IMR-90 (cell line): ENCODE results near the gene ANTXR2. TPM values are rescaled to one million over a fixed set of nuclear protein-coding genes. Genes with fewer than 3 reads are reported as not detected.

Experiments
- ATAC-seq: fragments of 200-7000 bp; cut with Tn5 transposase; 2 replicates; pipeline ENCODE4 v1.9.1; 2020; ENCODE audit warnings: low read depth, mild to moderate bottlenecking, moderate library complexity
- BruUV-seq: library from RNA; stranded (reverse); fragments of 400-500 nt; replicated peaks from 2 replicates; lab custom pipeline; 2021; lab: Mats Ljungman, UMichigan
- CTCF ChIA-PET: fragments of 300-600 bp; formaldehyde crosslinking; extraction: SDS; loops from one replicate; lab custom pipeline; 2021; ENCODE audit warnings: antibody characterized with exemption; lab: Yijun Ruan, JAX
- POLR2A ChIA-PET: fragments of 300-600 bp; sonication (Branson Sonifier 250); formaldehyde crosslinking; loops from one replicate; lab custom pipeline; 2022; ENCODE audit warnings: antibody characterized with exemption; ENCODE audit not compliant: unreplicated experiment; lab: Charles Lee
- DNase-seq: peaks from one replicate; pipeline ENCODE4 v3.0.0; 2013
- H2AFZ ChIP-seq: replicated peaks from 2 replicates; pipeline ENCODE3; 2013; ENCODE audit warnings: low read length, mild to moderate bottlenecking; ENCODE audit not compliant: poor library complexity
- H2AK5ac ChIP-seq: 2 replicates; pipeline ENCODE4 v1.6.1; 2013; ENCODE audit warnings: low read depth, low read length, inconsistent platforms
- H2AK9ac ChIP-seq: replicated peaks from 2 replicates; pipeline ENCODE3; 2013; ENCODE audit warnings: mild to moderate bottlenecking, low read depth, low read length, moderate library complexity; ENCODE audit not compliant: poor library complexity
- H2BK120ac ChIP-seq: 2 replicates; pipeline ENCODE4 v1.6.1; 2013; ENCODE audit warnings: low read depth, low read length, inconsistent platforms
- H2BK15ac ChIP-seq: 3 replicates; pipeline ENCODE4 v1.6.1; 2013; ENCODE audit warnings: low read depth, low read length, inconsistent platforms
- H2BK20ac ChIP-seq: 2 replicates; pipeline ENCODE4 v1.6.1; 2013; ENCODE audit warnings: low read depth, mild to moderate bottlenecking, inconsistent platforms, low read length, moderate library complexity
- H2BK5ac ChIP-seq: 2 replicates; pipeline ENCODE4 v1.6.1; 2013; ENCODE audit warnings: mild to moderate bottlenecking, low read depth, low read length, inconsistent platforms; ENCODE audit not compliant: poor library complexity, severe bottlenecking
- H3K14ac ChIP-seq: replicated peaks from 2 replicates; pipeline ENCODE4 v1.6.1; 2013; ENCODE audit warnings: low read depth, low read length, inconsistent platforms
- H3K18ac ChIP-seq: 2 replicates; pipeline ENCODE4 v1.6.1; 2013; ENCODE audit warnings: low read depth, low read length, control low read depth
- H3K23ac ChIP-seq: 2 replicates; pipeline ENCODE4 v1.6.1; 2013; ENCODE audit warnings: low read depth, low read length, inconsistent platforms
- H3K27ac ChIP-seq: 2 replicates; pipeline ENCODE4 v1.5.1; 2013; ENCODE audit warnings: mild to moderate bottlenecking, control low read depth, low read length; ENCODE audit not compliant: insufficient read depth
- H3K27me3 ChIP-seq: 2 replicates; pipeline ENCODE4 v1.6.1; 2013; ENCODE audit warnings: low read length; ENCODE audit not compliant: control insufficient read depth, insufficient read depth
- H3K36me3 ChIP-seq: 2 replicates; pipeline ENCODE4 v1.6.1; 2013; ENCODE audit warnings: low read length, mixed read lengths; ENCODE audit not compliant: control insufficient read depth, insufficient read depth
- H3K4ac ChIP-seq: 2 replicates; pipeline ENCODE4 v1.6.1; 2013; ENCODE audit warnings: low read depth, low read length, inconsistent platforms
- H3K4me1 ChIP-seq: 2 replicates; pipeline ENCODE4 v1.6.1; 2013; ENCODE audit warnings: low read length, mixed read lengths; ENCODE audit not compliant: control insufficient read depth, insufficient read depth
- H3K4me2 ChIP-seq: 2 replicates; pipeline ENCODE4 v1.6.1; 2013; ENCODE audit warnings: low read depth, mild to moderate bottlenecking, control low read depth, low read length, moderate library complexity
- H3K4me3 ChIP-seq: 2 replicates; pipeline ENCODE4 v1.5.1; 2013; ENCODE audit warnings: low read depth, mild to moderate bottlenecking, control low read depth, low read length, moderate library complexity; ENCODE audit not compliant: insufficient read depth
- H3K56ac ChIP-seq: 2 replicates; pipeline ENCODE4 v1.6.1; 2013; ENCODE audit warnings: low read length, inconsistent platforms; ENCODE audit not compliant: insufficient read depth; ENCODE audit errors: extremely low read depth
- H3K79me1 ChIP-seq, 2 experiments: 2 replicates each; pipeline ENCODE4 v1.6.1; 2013; ENCODE audit warnings: low read length in 2 of 2, inconsistent platforms in 1 of 2, low read depth in 1 of 2
- H3K9ac ChIP-seq: 2 replicates; pipeline ENCODE4 v1.6.1; 2013; ENCODE audit warnings: low read depth, low read length, control low read depth
- H3K9me1 ChIP-seq: 2 replicates; pipeline ENCODE4 v1.6.1; 2013; ENCODE audit warnings: low read length, inconsistent platforms; ENCODE audit not compliant: insufficient read depth
- H3K9me3 ChIP-seq: 2 replicates; pipeline ENCODE4 v1.6.1; 2013; ENCODE audit warnings: low read length; ENCODE audit not compliant: control insufficient read depth, insufficient read depth
- H4K20me1 ChIP-seq: 2 replicates; pipeline ENCODE4 v1.6.1; 2013; ENCODE audit warnings: low read length, inconsistent platforms; ENCODE audit not compliant: insufficient read depth
- H4K5ac ChIP-seq: 2 replicates; pipeline ENCODE4 v1.6.1; 2013; ENCODE audit warnings: mild to moderate bottlenecking, low read depth, low read length, control low read depth
- H4K8ac ChIP-seq, 2 experiments: 2 replicates each; pipeline ENCODE4 v1.6.1; 2013; ENCODE audit warnings: low read depth in 2 of 2, low read length in 2 of 2, control low read depth in 1 of 2, inconsistent platforms in 1 of 2
- H4K91ac ChIP-seq: 2 replicates; pipeline ENCODE4 v1.6.1; 2013; ENCODE audit warnings: low read depth, low read length, inconsistent platforms; ENCODE audit not compliant: insufficient read depth
- CEBPB ChIP-seq: IDR thresholded peaks from 2 replicates; pipeline ENCODE4 v1.6.1; 2012; ENCODE audit warnings: low read depth, low read length, improper control_type of control experiment
- ELK1 ChIP-seq: fragments of 150-350 bp; IDR thresholded peaks from 2 replicates; pipeline ENCODE4 v1.6.1; 2016; ENCODE audit warnings: low read depth, mild to moderate bottlenecking, low read length, moderate library complexity, borderline replicate concordance
- WGBS, 2 experiments: methylation state at CpG; one replicate each; pipeline versions ENCODE4 v1.1.5 to v1.1.7; 2013; ENCODE audit warnings: missing lambda C conversion rate in 2 of 2; ENCODE audit not compliant: insufficient read length in 1 of 2; ENCODE audit errors: extremely low coverage in 2 of 2; 5-methylcytosine and 5-hydroxymethylcytosine counted together
- dilution Hi-C: fragments of 300-500 bp; cut with HindIII; formaldehyde crosslinking; loops from one replicate; pipeline ENCODE4 v1.14.3; 2018; ENCODE audit warnings: low sequenced_read_pairs; ENCODE audit not compliant: unreplicated experiment
- in situ Hi-C: fragments of 300-500 bp; cut with MboI; formaldehyde crosslinking; loops from 3 replicates; pipeline ENCODE4 v1.14.3; 2019; ENCODE audit warnings: low sequenced_read_pairs, inconsistent platforms, mixed read lengths
- intact Hi-C: fragments of 100-400 bp; cut with micrococcal nuclease; formaldehyde crosslinking; loops from 2 replicates; pipeline ENCODE4 v1.10.0; 2022
- polyA plus RNA-seq, 3 experiments: library from polyadenylated mRNA; depleted of rRNA; stranded (reverse); fragments of >200 nt; gene quantifications; 2 replicates each; pipeline ENCODE4 v1.2.3, GENCODE V29; 2012; ENCODE audit warnings: low replicate concordance in 1 of 3
- total RNA-seq: library from RNA; depleted of rRNA; stranded (reverse); fragments of >200 nt; gene quantifications from 2 replicates; pipeline ENCODE4 v1.2.3, GENCODE V29; 2012

Gene ANTXR2
- total and polyA plus RNA-seq, 2 of the 4 experiments (the other 2 are of a cell fraction): 46.8 to 88.5 TPM

GRCh38 chr4:80036949-80037685 lies 35.9 kb downstream of the ANTXR2 start:
- no peak overlapping the region for H3K56ac ChIP-seq
- BruUV-seq: no TSS peak
- DNase-seq: peak; percentile 77
- H2BK120ac ChIP-seq: no peak overlapping the region
- no peak overlapping the region; the same call in 1 of the 2 replicates for H3K4ac ChIP-seq
- intact Hi-C loops (loop anchor here (1.0 kb wide), 1 partner anchor 26 kb away; no protein-coding TSS in a partner anchor), in situ Hi-C loops (no loop called here), dilution Hi-C loops (no loop called here)
- peak overlapping the region; percentile 75; the same call in 1 of the 2 replicates for H3K4me2 ChIP-seq
- no peak overlapping the region for H3K23ac ChIP-seq
- peaks cover 2% of the 10 kb centered on the region; the same call in 1 of the 2 replicates for H3K9me1 ChIP-seq
- WGBS, 2 experiments: no CpG with 5 or more reads among the region's 2 CpGs
- ChIA-PET CTCF (interaction anchor here (1.5 kb wide), 1 partner anchor 12 kb away, joined by 4 read pairs; no protein-coding TSS in a partner anchor), POLR2A (no interaction called here)
- peak; percentile 85 for ATAC-seq
- H3K18ac ChIP-seq: no peak overlapping the region
- H4K8ac ChIP-seq: no peak overlapping the region
- H3K27me3 ChIP-seq: no peaks in the 10 kb centered on the region
- H2AK9ac ChIP-seq: no peak overlapping the region
- H2BK20ac ChIP-seq: no peak overlapping the region
- peaks cover 13% of the 10 kb centered on the region for H3K36me3 ChIP-seq
- no peaks in the 10 kb centered on the region for H3K9me3 ChIP-seq
- H3K4me3 ChIP-seq: peak overlapping the region; percentile 0; the same call in 1 of the 2 replicates
- no peak for TF ChIP-seq ELK1
- TF ChIP-seq CEBPB: peak; percentile 68
- no peak overlapping the region; the same call in 1 of the 2 replicates for H4K91ac ChIP-seq
- no peak overlapping the region for H4K5ac ChIP-seq
- no peak overlapping the region for H2BK15ac ChIP-seq
- peak overlapping the region; percentile 69 for H2BK5ac ChIP-seq
- peaks cover 18 to 38% of the 10 kb centered on the region in 2 experiments for H3K79me1 ChIP-seq
- H4K20me1 ChIP-seq: no peaks in the 10 kb centered on the region; the same call in 1 of the 2 replicates
- H2AFZ ChIP-seq: no peak overlapping the region
- no peak overlapping the region for H2AK5ac ChIP-seq
- H3K4me1 ChIP-seq: no peaks in the 10 kb centered on the region
- peak overlapping the region; percentile 0; the same call in 1 of the 2 replicates for H3K9ac ChIP-seq
- H3K27ac ChIP-seq: peak overlapping the region; percentile 17; the same call in 1 of the 2 replicates
- H3K14ac ChIP-seq: no peak overlapping the region
